GM12878 (cell line): ENCODE measurements around the gene ELN. TPM values are rescaled to one million over a fixed set of nuclear protein-coding genes. Genes with fewer than 3 reads are reported as not detected.

Experiments
- ATF2 ChIP-seq: IDR thresholded peaks from 2 replicates; pipeline ENCODE4 v1.6.1; 2012; ENCODE audit warnings: low read length, inconsistent platforms
- ATF7 ChIP-seq: fragments of 450-650 bp; IDR thresholded peaks from 2 replicates; pipeline ENCODE4 v1.6.1; 2016; ENCODE audit warnings: low read depth, mild to moderate bottlenecking
- BRCA1 ChIP-seq: IDR thresholded peaks from 2 replicates; pipeline ENCODE4 v1.6.1; 2011; ENCODE audit warnings: low read depth, low read length, improper control_type of control experiment
- CBX3 ChIP-seq: fragments of 200-600 bp; sonication (generic); IDR thresholded peaks from 2 replicates; pipeline ENCODE4 v1.6.1; 2016; ENCODE audit warnings: low read depth, borderline replicate concordance
- EGR1 ChIP-seq, 2 experiments: IDR thresholded peaks; 1 replicate in 1 of 2; 2 replicates in 1 of 2; pipeline ENCODE4 v1.6.1; 2011 to 2012; ENCODE audit warnings: low read depth in 2 of 2, low read length in 2 of 2, borderline replicate concordance in 1 of 2, mild to moderate bottlenecking in 1 of 2, moderate library complexity in 1 of 2
- EZH2 ChIP-seq: IDR thresholded peaks from 2 replicates; pipeline ENCODE4 v1.6.1; 2012; ENCODE audit warnings: low read depth, mild to moderate bottlenecking, control low read depth, inconsistent platforms, low read length, borderline replicate concordance; ENCODE audit not compliant: control insufficient read depth
- JUNB ChIP-seq: IDR thresholded peaks from 2 replicates; pipeline ENCODE4 v1.6.1; 2016; ENCODE audit warnings: antibody characterized with exemption, mild to moderate bottlenecking
- KAT2A ChIP-seq: conservative IDR thresholded peaks from 2 replicates; pipeline ENCODE4 v1.6.1; 2011; ENCODE audit warnings: low read depth, low read length; ENCODE audit not compliant: control insufficient read depth
- NKRF ChIP-seq: fragments of 450-650 bp; conservative IDR thresholded peaks from 2 replicates; pipeline ENCODE4 v1.6.1; 2017; ENCODE audit warnings: mild to moderate bottlenecking, moderate library complexity
- NR2C1 ChIP-seq: fragments of 450-650 bp; IDR thresholded peaks from 2 replicates; pipeline ENCODE4 v1.6.1; 2017; ENCODE audit warnings: antibody characterized with exemption, mild to moderate bottlenecking, moderate library complexity
- POU2F2 ChIP-seq: IDR thresholded peaks from 3 replicates; pipeline ENCODE4 v1.6.1; 2011; ENCODE audit warnings: low read depth, mild to moderate bottlenecking, low read length, borderline replicate concordance
- SREBF2 ChIP-seq: IDR thresholded peaks from 2 replicates; pipeline ENCODE4 v1.6.1; 2012; ENCODE audit warnings: mild to moderate bottlenecking, low read length
- TCF12 ChIP-seq: IDR thresholded peaks from 2 replicates; pipeline ENCODE4 v1.6.1; 2011; ENCODE audit warnings: low read depth, mild to moderate bottlenecking, low read length
- TCF3 ChIP-seq: IDR thresholded peaks from 2 replicates; pipeline ENCODE4 v1.6.1; 2012; ENCODE audit warnings: low read depth, mild to moderate bottlenecking, low read length, borderline replicate concordance; ENCODE audit not compliant: insufficient read depth
- ZBTB40 ChIP-seq: fragments of 450-650 bp; IDR thresholded peaks from 2 replicates; pipeline ENCODE4 v1.6.1; 2016; ENCODE audit warnings: mild to moderate bottlenecking, moderate library complexity, borderline replicate concordance
- ZNF687 ChIP-seq: fragments of 450-650 bp; IDR thresholded peaks from 2 replicates; pipeline ENCODE4 v1.6.1; 2017; ENCODE audit warnings: mild to moderate bottlenecking, moderate library complexity
- polyA plus RNA-seq, 11 experiments: library from polyadenylated mRNA; depleted of rRNA in 4 of 11; unstranded in 6 of 11; stranded (reverse) in 5 of 11; fragments of >200 nt; fragmentation: Nextera tagmentation in 4 of 11; fragmentation: Illumina TruSeq in 1 of 11; extraction: Ambion mirVana in 4 of 11; extraction: Trizol in 1 of 11; gene quantifications; 1 replicate in 1 of 11; 2 replicates in 10 of 11; pipeline versions ENCODE4 v1.2.1 to v1.2.3, GENCODE V29; 2011 to 2016; ENCODE audit warnings: inconsistent platforms in 2 of 11, missing spikeins in 2 of 11, low read depth in 1 of 11
- total RNA-seq, 4 experiments: library from RNA; depleted of rRNA in 3 of 4; stranded (reverse); fragments of >200 nt in 3 of 4; fragmentation: Illumina TruSeq in 1 of 4; extraction: Trizol in 1 of 4; gene quantifications; 2 replicates each; pipeline versions ENCODE4 v1.2.1 to v1.2.3, GENCODE V29; 2013 to 2021

ELN gene
- total and polyA plus RNA-seq, 10 of the 15 experiments (the other 5 are each of a cell fraction or from before 2014, with no cell fraction given), result 0.08 to 0.27 (median 0.23) TPM; not detected in 7

GRCh38 chr7:74092964-74093471 lies 65.0 kb downstream of the ELN start (continued):
- no peak for TF ChIP-seq EZH2
- no peak for TF ChIP-seq KAT2A
- no peak for TF ChIP-seq TCF3
- no peak for TF ChIP-seq NR2C1
- peak; percentile 32; the same call in 1 of the 3 replicates for TF ChIP-seq POU2F2
- no peak for TF ChIP-seq SREBF2
- no peak for TF ChIP-seq JUNB
- TF ChIP-seq BRCA1, result no peak
- no peak for TF ChIP-seq ATF2
- TF ChIP-seq TCF12, result peak; percentile 57; the same call in 1 of the 2 replicates
- no peak for TF ChIP-seq ATF7
- TF ChIP-seq ZNF687, result peak; percentile 70
- TF ChIP-seq NKRF, result peak; percentile 75
- no peak for TF ChIP-seq CBX3
- TF ChIP-seq ZBTB40, result peak; percentile 31; the same call in 1 of the 2 replicates
- TF ChIP-seq EGR1 (IDR thresholded peaks at IDR 0.05; ENCODE audit: borderline replicate concordance in 1 of 2, low read depth in 2 of 2, low read length in 2 of 2), result peak in 1 of 2 experiments; percentile 70; a peak in 2 of 3 replicates
